GM12864 (cell line): Measurements from ENCODE around the gene PHTF1.

Experiments used
- DNase-seq: peaks from one replicate; pipeline ENCODE4 v3.0.0-alpha.2; 2011; ENCODE audit warnings: low read depth
- H3K4me3 ChIP-seq: 2 replicates; pipeline ENCODE4 v1.5.1; 2011; ENCODE audit warnings: mild to moderate bottlenecking, low read depth, low read length, control low read depth
- CTCF ChIP-seq: IDR thresholded peaks from 2 replicates; pipeline ENCODE4 v1.5.1; 2011; ENCODE audit warnings: low read depth, mild to moderate bottlenecking, moderate library complexity, low read length, control low read depth, inconsistent platforms; ENCODE audit errors: missing control alignments

The PHTF1 gene

GRCh38 chr1:113657556-113658063 is 101.7 kb downstream of the PHTF1 start:
- TF ChIP-seq CTCF = no peak
- no peak for DNase-seq
- no peak overlapping the region for H3K4me3 ChIP-seq

- no peak for TF ChIP-seq CTCF
- no peak overlapping the region for H3K4me3 ChIP-seq
- no peak for DNase-seq
These were observed 102.2 kb downstream of the PHTF1 start for GRCh38 chr1:113657126-113657525.

- DNase-seq = no peak
- TF ChIP-seq CTCF = no peak
- no peak overlapping the region for H3K4me3 ChIP-seq
These were observed 104.4 kb downstream of the PHTF1 start for GRCh38 chr1:113654883-113655282.

- DNase-seq = no peak
- no peak overlapping the region for H3K4me3 ChIP-seq
- TF ChIP-seq CTCF = no peak
These were observed 105.5 kb downstream of the PHTF1 start for GRCh38 chr1:113653741-113654140.

GRCh38 chr1:113652771-113653170 is 106.5 kb downstream of the PHTF1 start:
- no peak for DNase-seq
- no peak for TF ChIP-seq CTCF
- H3K4me3 ChIP-seq = no peak overlapping the region

- no peak overlapping the region for H3K4me3 ChIP-seq
- no peak for TF ChIP-seq CTCF
- no peak for DNase-seq
These were observed 110.8 kb downstream of the PHTF1 start for GRCh38 chr1:113648478-113648877.

GRCh38 chr1:113647164-113647563 is 112.1 kb downstream of the PHTF1 start:
- no peak for DNase-seq
- H3K4me3 ChIP-seq = no peak overlapping the region
- no peak for TF ChIP-seq CTCF
